Measurements from ENCODE around the gene CISD1.

DNA sequence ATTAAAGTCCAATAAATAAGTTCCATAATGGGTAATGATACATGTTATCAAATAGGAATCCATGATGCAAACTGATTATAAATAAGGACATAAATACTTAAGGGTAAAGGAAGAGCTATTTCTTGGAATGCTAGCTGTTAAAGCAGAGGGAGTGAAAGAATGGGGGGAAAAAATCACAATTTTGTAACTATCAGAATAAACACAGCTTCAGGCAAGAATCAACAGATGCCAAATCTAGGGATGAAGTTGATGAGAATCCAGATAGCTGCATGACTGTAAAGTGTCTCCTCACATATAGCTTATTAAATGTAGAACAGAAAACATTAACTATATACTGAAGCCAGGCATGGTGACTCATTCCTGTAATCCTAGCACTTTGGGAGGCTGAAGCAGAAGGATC is 6.2 kb upstream of the CISD1 start:
- TF ChIP-seq, protein P1, sequence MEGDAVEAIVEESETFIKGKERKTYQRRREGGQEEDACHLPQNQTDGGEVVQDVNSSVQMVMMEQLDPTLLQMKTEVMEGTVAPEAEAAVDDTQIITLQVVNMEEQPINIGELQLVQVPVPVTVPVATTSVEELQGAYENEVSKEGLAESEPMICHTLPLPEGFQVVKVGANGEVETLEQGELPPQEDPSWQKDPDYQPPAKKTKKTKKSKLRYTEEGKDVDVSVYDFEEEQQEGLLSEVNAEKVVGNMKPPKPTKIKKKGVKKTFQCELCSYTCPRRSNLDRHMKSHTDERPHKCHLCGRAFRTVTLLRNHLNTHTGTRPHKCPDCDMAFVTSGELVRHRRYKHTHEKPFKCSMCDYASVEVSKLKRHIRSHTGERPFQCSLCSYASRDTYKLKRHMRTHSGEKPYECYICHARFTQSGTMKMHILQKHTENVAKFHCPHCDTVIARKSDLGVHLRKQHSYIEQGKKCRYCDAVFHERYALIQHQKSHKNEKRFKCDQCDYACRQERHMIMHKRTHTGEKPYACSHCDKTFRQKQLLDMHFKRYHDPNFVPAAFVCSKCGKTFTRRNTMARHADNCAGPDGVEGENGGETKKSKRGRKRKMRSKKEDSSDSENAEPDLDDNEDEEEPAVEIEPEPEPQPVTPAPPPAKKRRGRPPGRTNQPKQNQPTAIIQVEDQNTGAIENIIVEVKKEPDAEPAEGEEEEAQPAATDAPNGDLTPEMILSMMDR (IDR thresholded peaks at IDR 0.05) = no peak
- TF ChIP-seq POLR2A (IDR thresholded peaks at IDR 0.05) (no peak), EP300 (IDR thresholded peaks at IDR 0.05) (no peak)
